Gastroesophageal sphincter (tissue), 4 donors: Measurements from ENCODE around the gene GRK5. TPM values are rescaled to one million over a fixed set of nuclear protein-coding genes. Genes with fewer than 3 reads are reported as not detected.

Experiments used
- ATAC-seq: fragments of 150-250 bp; one replicate; pipeline ENCODE4 v1.9.1; 2016; ENCODE audit warnings: mild to moderate bottlenecking, moderate library complexity
- H3K27ac ChIP-seq, 4 donors: fragments of 200-600 bp; sonication (generic) in 3 of 4; 1 replicate in 3 of 4; 2 replicates in 1 of 4; pipeline ENCODE4 v1.5.1; 2016 to 2019
- H3K27me3 ChIP-seq: fragments of 200-600 bp; sonication (generic); one replicate; pipeline ENCODE4 v1.5.1; 2019
- H3K36me3 ChIP-seq, 2 donors: fragments of 200-600 bp; sonication (generic); one replicate each; pipeline ENCODE4 v1.5.1; 2019; ENCODE audit warnings: control low read depth in 1 of 2
- H3K4me1 ChIP-seq, 3 donors: fragments of 200-600 bp; sonication (generic); 1 replicate in 2 of 3; 2 replicates in 1 of 3; pipeline ENCODE4 v1.5.1; 2016 to 2019; ENCODE audit warnings: control low read depth in 2 of 3
- H3K4me3 ChIP-seq, 2 donors: fragments of 200-600 bp; sonication (generic); one replicate each; pipeline ENCODE4 v1.5.1; 2019; ENCODE audit warnings: mild to moderate bottlenecking in 1 of 2, moderate library complexity in 1 of 2
- H3K9me3 ChIP-seq, 3 donors: fragments of 200-600 bp; sonication (generic); one replicate each; pipeline ENCODE4 v1.5.1; 2017 to 2019; ENCODE audit warnings: control low read depth in 2 of 3
- CTCF ChIP-seq, 4 experiments: fragments of 200-600 bp in 2 of 4; fragments of 450-650 bp in 2 of 4; sonication (generic) in 1 of 4; IDR thresholded peaks; one replicate each; pipeline ENCODE4 v1.5.1; 2017 to 2019; ENCODE audit warnings: antibody characterized with exemption in 4 of 4, mild to moderate bottlenecking in 2 of 4, moderate library complexity in 2 of 4
- EP300 ChIP-seq: sonication (generic); formaldehyde crosslinking; IDR thresholded peaks from one replicate; pipeline ENCODE4 v1.6.1; 2017; ENCODE audit warnings: antibody characterized with exemption, mild to moderate bottlenecking
- POLR2A ChIP-seq, 2 donors: fragments of 450-650 bp; IDR thresholded peaks; one replicate each; pipeline ENCODE4 v1.6.1; 2017; ENCODE audit warnings: antibody characterized with exemption in 2 of 2, mild to moderate bottlenecking in 2 of 2, moderate library complexity in 1 of 2
- POLR2AphosphoS5 ChIP-seq: sonication (generic); formaldehyde crosslinking; IDR thresholded peaks from one replicate; pipeline ENCODE4 v1.6.1; 2017; ENCODE audit warnings: antibody characterized with exemption
- WGBS, 2 donors: methylation state at CpG; one replicate each; pipeline ENCODE4 v1.1.5; 2018; ENCODE audit warnings: low coverage in 1 of 2; 5-methylcytosine and 5-hydroxymethylcytosine counted together
- total RNA-seq, 4 donors: library from RNA; depleted of rRNA; stranded (reverse); fragments of >200 nt; gene quantifications; one replicate each; pipeline ENCODE4 v1.1.0, GENCODE V29; 2016

Gene GRK5
- total RNA-seq, 4 donors from 2014 or later = 28.8 to 71.6 (median 47.7) TPM

- H3K4me1 ChIP-seq = no peaks in the 10 kb centered on the region
- TF ChIP-seq CTCF (IDR thresholded peaks at IDR 0.05) (no peak), POLR2A (IDR thresholded peaks at IDR 0.05) (no peak), POLR2AphosphoS5 (no peak), EP300 (no peak)
- H3K27ac ChIP-seq = no peak overlapping the region
- ATAC-seq = peak; percentile 62
- H3K27me3 ChIP-seq = no peaks in the 10 kb centered on the region
- H3K9me3 ChIP-seq = no peaks in the 10 kb centered on the region
- H3K36me3 ChIP-seq = no peaks in the 10 kb centered on the region
- H3K4me3 ChIP-seq = no peak overlapping the region
- WGBS, 2 donors = 75 to 100% methylated on average over 2 to 4 of the region's 4 CpGs
Measured at GRCh38 chr10:119190353-119190752, 17.0 kb upstream of the GRK5 start.

- Histone ChIP-seq H3K4me1 (no peaks in the 10 kb centered on the region), H3K27ac (no peak overlapping the region), H3K4me3 (no peak overlapping the region), H3K36me3 (no peaks in the 10 kb centered on the region), H3K9me3 (no peaks in the 10 kb centered on the region), H3K27me3 (no peaks in the 10 kb centered on the region)
- ATAC-seq = no peak
- TF ChIP-seq POLR2A (IDR thresholded peaks at IDR 0.05) (no peak), CTCF (IDR thresholded peaks at IDR 0.05) (no peak), EP300 (no peak), POLR2AphosphoS5 (no peak)
- WGBS, 2 donors = 46 to 62% methylated on average over 4 to 5 of the region's 5 CpGs
Measured at GRCh38 chr10:119190954-119191785, 16.2 kb upstream of the GRK5 start.

GRCh38 chr10:119191881-119192280, 15.5 kb upstream of the GRK5 start:
- Histone ChIP-seq H3K4me3 (no peak overlapping the region), H3K4me1 (no peaks in the 10 kb centered on the region), H3K9me3 (no peaks in the 10 kb centered on the region), H3K36me3 (no peaks in the 10 kb centered on the region), H3K27me3 (no peaks in the 10 kb centered on the region), H3K27ac (no peak overlapping the region)
- ATAC-seq = no peak
- 67% methylated on average over 1 of the region's 4 CpGs; no CpG with 5 or more reads in 1 of the 2 donors for WGBS, 2 donors
- no peak for TF ChIP-seq EP300
- no peak for TF ChIP-seq CTCF (IDR thresholded peaks at IDR 0.05)
- no peak for TF ChIP-seq POLR2AphosphoS5
- no peak for TF ChIP-seq POLR2A (IDR thresholded peaks at IDR 0.05)

GRCh38 chr10:119197921-119198320, 9.4 kb upstream of the GRK5 start:
- no peaks in the 10 kb centered on the region for H3K9me3 ChIP-seq
- no peaks in the 10 kb centered on the region for H3K27me3 ChIP-seq
- WGBS, 2 donors = 67 to 87% methylated on average over 3 to 4 of the region's 4 CpGs
- H3K27ac ChIP-seq = no peak overlapping the region
- no peak for ATAC-seq
- H3K4me3 ChIP-seq = no peak overlapping the region
- H3K4me1 ChIP-seq = peaks cover 0 to 8% (median 0%) of the 10 kb centered on the region in 3 donors
- H3K36me3 ChIP-seq = no peaks in the 10 kb centered on the region
- TF ChIP-seq POLR2A (IDR thresholded peaks at IDR 0.05) (no peak), CTCF (IDR thresholded peaks at IDR 0.05) (no peak), POLR2AphosphoS5 (no peak), EP300 (no peak)

GRCh38 chr10:119198438-119198837, 8.9 kb upstream of the GRK5 start:
- no peak overlapping the region for H3K4me3 ChIP-seq
- H3K27me3 ChIP-seq = no peaks in the 10 kb centered on the region
- peak in 2 of 4 experiments; percentile 5 to 39 for TF ChIP-seq CTCF (IDR thresholded peaks at IDR 0.05)
- no peak for TF ChIP-seq POLR2AphosphoS5
- no peaks in the 10 kb centered on the region for H3K9me3 ChIP-seq
- H3K36me3 ChIP-seq = no peaks in the 10 kb centered on the region
- H3K4me1 ChIP-seq = peaks cover 0 to 8% (median 0%) of the 10 kb centered on the region in 3 donors
- H3K27ac ChIP-seq = no peak overlapping the region
- no peak for ATAC-seq
- WGBS, 2 donors = 39 to 65% methylated on average over 5 to 6 of the region's 7 CpGs
